HEK293 (cell line): ENCODE results near the gene ARHGAP30.
"Not testable (repeated sequence)": the region's sequence is repeated elsewhere in the genome, so short reads cannot be mapped to it uniquely, and the experiment has no call there.

ENCODE experiments used
- CTCF ChIA-PET: fragments of 350-600 bp; formaldehyde crosslinking; extraction: SDS; loops from one replicate; lab custom pipeline; 2021; ENCODE audit warnings: antibody characterized with exemption; lab: Yijun Ruan, JAX
- POLR2A ChIA-PET: fragments of 300-600 bp; formaldehyde crosslinking; extraction: SDS; loops from one replicate; lab custom pipeline; 2020; ENCODE audit warnings: antibody characterized with exemption, inconsistent platforms; lab: Yijun Ruan, JAX
- H3K27ac ChIP-seq: fragments of 200-500 bp; sonication (Bioruptor generic); 2 replicates; pipeline ENCODE4 v1.5.1; 2014; ENCODE audit warnings: low read depth, low read length, control low read depth, inconsistent platforms; ENCODE audit errors: extremely low read depth
- H3K36me3 ChIP-seq, 2 experiments: fragments of 200-500 bp in 1 of 2; sonication (Bioruptor generic) in 1 of 2; 1 replicate in 1 of 2; 2 replicates in 1 of 2; pipeline ENCODE4 v1.5.1; 2014 to 2017; ENCODE audit warnings: inconsistent platforms in 2 of 2, low read length in 2 of 2; ENCODE audit not compliant: control insufficient read depth in 2 of 2, insufficient read depth in 1 of 2
- H3K4me1 ChIP-seq: fragments of 200-500 bp; sonication (Bioruptor generic); 2 replicates; pipeline ENCODE4 v1.5.1; 2014; ENCODE audit warnings: mild to moderate bottlenecking, low read length, inconsistent platforms; ENCODE audit not compliant: control insufficient read depth, insufficient read depth
- H3K4me3 ChIP-seq: 2 replicates; pipeline ENCODE4 v1.5.1; 2011; ENCODE audit warnings: low read depth, mild to moderate bottlenecking, control low read depth, low read length, moderate library complexity
- H3K9me3 ChIP-seq: fragments of 200-500 bp; sonication (Bioruptor generic); 2 replicates; pipeline ENCODE4 v1.5.1; 2014; ENCODE audit warnings: low read depth, low read length, inconsistent platforms; ENCODE audit not compliant: control insufficient read depth, insufficient read depth
- ZBTB21 ChIP-seq: fragments of 450-650 bp; formaldehyde crosslinking; IDR thresholded peaks from 2 replicates; pipeline ENCODE4 v1.5.1; 2017; ENCODE audit warnings: missing biosample characterization, missing genetic modification characterization
- ZBTB8A ChIP-seq: fragments of 450-650 bp; formaldehyde crosslinking; IDR thresholded peaks from 2 replicates; pipeline ENCODE4 v1.5.1; 2016; ENCODE audit warnings: missing biosample characterization, missing genetic modification characterization
- ZFP37 ChIP-seq: fragments of 450-650 bp; formaldehyde crosslinking; IDR thresholded peaks from 2 replicates; pipeline ENCODE4 v1.5.1; 2016; ENCODE audit warnings: missing biosample characterization, missing genetic modification characterization
- ZNF140 ChIP-seq: fragments of 450-650 bp; formaldehyde crosslinking; IDR thresholded peaks from 2 replicates; pipeline ENCODE4 v1.5.1; 2016; ENCODE audit warnings: missing biosample characterization, missing genetic modification characterization
- ZNF202 ChIP-seq: fragments of 450-650 bp; formaldehyde crosslinking; IDR thresholded peaks from 2 replicates; pipeline ENCODE4 v1.5.1; 2016; ENCODE audit warnings: missing biosample characterization, missing genetic modification characterization, borderline replicate concordance
- ZNF292 ChIP-seq: fragments of 450-650 bp; formaldehyde crosslinking; IDR thresholded peaks from 2 replicates; pipeline ENCODE4 v1.5.1; 2016; ENCODE audit warnings: low read depth, missing biosample characterization, missing genetic modification characterization, borderline replicate concordance
- ZNF354C ChIP-seq: fragments of 450-650 bp; formaldehyde crosslinking; IDR thresholded peaks from 2 replicates; pipeline ENCODE4 v1.5.1; 2016; ENCODE audit warnings: missing biosample characterization, missing genetic modification characterization, low read depth, borderline replicate concordance
- ZNF394 ChIP-seq: fragments of 450-650 bp; formaldehyde crosslinking; IDR thresholded peaks from 2 replicates; pipeline ENCODE4 v1.5.1; 2016; ENCODE audit warnings: missing biosample characterization, missing genetic modification characterization, mild to moderate bottlenecking, moderate library complexity, borderline replicate concordance
- ZNF426 ChIP-seq: fragments of 450-650 bp; formaldehyde crosslinking; IDR thresholded peaks from 2 replicates; pipeline ENCODE4 v1.5.1; 2017; ENCODE audit warnings: missing biosample characterization, missing genetic modification characterization, mild to moderate bottlenecking, inconsistent platforms, moderate library complexity
- ZNF433 ChIP-seq: fragments of 450-650 bp; formaldehyde crosslinking; IDR thresholded peaks from 2 replicates; pipeline ENCODE4 v1.5.1; 2016; ENCODE audit warnings: missing biosample characterization, missing genetic modification characterization, low read depth
- ZNF555 ChIP-seq: fragments of 450-650 bp; formaldehyde crosslinking; conservative IDR thresholded peaks from 2 replicates; pipeline ENCODE4 v1.5.1; 2017; ENCODE audit warnings: missing biosample characterization, mild to moderate bottlenecking, missing genetic modification characterization, inconsistent platforms
- ZNF558 ChIP-seq: fragments of 450-650 bp; formaldehyde crosslinking; IDR thresholded peaks from 2 replicates; pipeline ENCODE4 v1.5.1; 2016; ENCODE audit warnings: missing biosample characterization, missing genetic modification characterization
- ZNF560 ChIP-seq: fragments of 450-650 bp; formaldehyde crosslinking; IDR thresholded peaks from 2 replicates; pipeline ENCODE4 v1.5.1; 2017; ENCODE audit warnings: missing biosample characterization, missing genetic modification characterization, borderline replicate concordance
- ZNF623 ChIP-seq: fragments of 450-650 bp; formaldehyde crosslinking; IDR thresholded peaks from 2 replicates; pipeline ENCODE4 v1.5.1; 2016; ENCODE audit warnings: missing biosample characterization, missing genetic modification characterization
- ZNF629 ChIP-seq: fragments of 450-650 bp; formaldehyde crosslinking; IDR thresholded peaks from 2 replicates; pipeline ENCODE4 v1.5.1; 2017; ENCODE audit warnings: missing biosample characterization, missing genetic modification characterization
- ZNF654 ChIP-seq: fragments of 450-650 bp; formaldehyde crosslinking; IDR thresholded peaks from 2 replicates; pipeline ENCODE4 v1.5.1; 2016; ENCODE audit warnings: low read depth, missing biosample characterization, missing genetic modification characterization
- ZNF664 ChIP-seq: fragments of 450-650 bp; formaldehyde crosslinking; IDR thresholded peaks from 2 replicates; pipeline ENCODE4 v1.5.1; 2016; ENCODE audit warnings: missing biosample characterization, missing genetic modification characterization
- ZNF791 ChIP-seq: fragments of 450-650 bp; formaldehyde crosslinking; IDR thresholded peaks from 2 replicates; pipeline ENCODE4 v1.5.1; 2016; ENCODE audit warnings: missing biosample characterization, missing genetic modification characterization
- TF ChIP-seq, protein P1 (sequence below): fragments of 450-650 bp; formaldehyde crosslinking; conservative IDR thresholded peaks from 2 replicates; pipeline ENCODE4 v1.5.1; 2016; ENCODE audit warnings: low read depth, missing biosample characterization, missing genetic modification characterization
- TF ChIP-seq, protein P2 (sequence below): fragments of 450-650 bp; formaldehyde crosslinking; IDR thresholded peaks from 2 replicates; pipeline ENCODE4 v1.5.1; 2016; ENCODE audit warnings: missing biosample characterization, missing genetic modification characterization
- TF ChIP-seq, protein P3 (sequence below): fragments of 450-650 bp; formaldehyde crosslinking; conservative IDR thresholded peaks from 2 replicates; pipeline ENCODE4 v1.5.1; 2016; ENCODE audit warnings: low read depth, missing biosample characterization, missing genetic modification characterization

The ARHGAP30 gene

GRCh38 chr1:161065681-161066080, 4.0 kb downstream of the ARHGAP30 start:
- H3K27ac ChIP-seq, H3K4me1 ChIP-seq, H3K36me3 ChIP-seq, POLR2A ChIA-PET, H3K9me3 ChIP-seq, H3K4me3 ChIP-seq: not testable (repeated sequence)
- CTCF ChIA-PET: interaction anchor here (1.0 kb wide), 1 partner anchor 68 kb away, joined by 5 read pairs; no protein-coding TSS in a partner anchor
- TF ChIP-seq ZNF629 (tag by site-specific recombination) (0 out of 2 replicates have a peak, but pooled peaks have one; percentile 30), ZNF292 (tag by site-specific recombination) (peak; percentile 34; the same call in 1 of the 2 replicates), ZNF555 (peak; percentile 74), ZBTB21 (tag by site-specific recombination) (peak; percentile 51; the same call in 1 of the 2 replicates), ZBTB8A (tag by site-specific recombination) (peak; percentile 50; the same call in 1 of the 2 replicates), ZNF202 (tag by site-specific recombination) (0 out of 2 replicates have a peak, but pooled peaks have one; percentile 14), ZNF558 (tag by site-specific recombination) (peak; percentile 62), ZFP37 (0 out of 2 replicates have a peak, but pooled peaks have one; percentile 61), ZNF560 (tag by site-specific recombination) (peak; percentile 50; the same call in 1 of the 2 replicates), ZNF354C (peak; percentile 51; the same call in 1 of the 2 replicates), ZNF791 (tag by site-specific recombination) (peak; percentile 58; the same call in 1 of the 2 replicates), ZNF433 (peak; percentile 8; the same call in 1 of the 2 replicates), ZNF664 (tag by site-specific recombination) (peak; percentile 80), ZNF140 (tag by site-specific recombination) (peak; percentile 67; the same call in 1 of the 2 replicates), ZNF623 (tag by site-specific recombination) (peak; percentile 77), ZNF654 (peak; percentile 28; the same call in 1 of the 2 replicates), ZNF394 (tag by site-specific recombination) (peak; percentile 93), ZNF426 (tag by site-specific recombination) (peak; percentile 80)
- TF ChIP-seq, protein P1, sequence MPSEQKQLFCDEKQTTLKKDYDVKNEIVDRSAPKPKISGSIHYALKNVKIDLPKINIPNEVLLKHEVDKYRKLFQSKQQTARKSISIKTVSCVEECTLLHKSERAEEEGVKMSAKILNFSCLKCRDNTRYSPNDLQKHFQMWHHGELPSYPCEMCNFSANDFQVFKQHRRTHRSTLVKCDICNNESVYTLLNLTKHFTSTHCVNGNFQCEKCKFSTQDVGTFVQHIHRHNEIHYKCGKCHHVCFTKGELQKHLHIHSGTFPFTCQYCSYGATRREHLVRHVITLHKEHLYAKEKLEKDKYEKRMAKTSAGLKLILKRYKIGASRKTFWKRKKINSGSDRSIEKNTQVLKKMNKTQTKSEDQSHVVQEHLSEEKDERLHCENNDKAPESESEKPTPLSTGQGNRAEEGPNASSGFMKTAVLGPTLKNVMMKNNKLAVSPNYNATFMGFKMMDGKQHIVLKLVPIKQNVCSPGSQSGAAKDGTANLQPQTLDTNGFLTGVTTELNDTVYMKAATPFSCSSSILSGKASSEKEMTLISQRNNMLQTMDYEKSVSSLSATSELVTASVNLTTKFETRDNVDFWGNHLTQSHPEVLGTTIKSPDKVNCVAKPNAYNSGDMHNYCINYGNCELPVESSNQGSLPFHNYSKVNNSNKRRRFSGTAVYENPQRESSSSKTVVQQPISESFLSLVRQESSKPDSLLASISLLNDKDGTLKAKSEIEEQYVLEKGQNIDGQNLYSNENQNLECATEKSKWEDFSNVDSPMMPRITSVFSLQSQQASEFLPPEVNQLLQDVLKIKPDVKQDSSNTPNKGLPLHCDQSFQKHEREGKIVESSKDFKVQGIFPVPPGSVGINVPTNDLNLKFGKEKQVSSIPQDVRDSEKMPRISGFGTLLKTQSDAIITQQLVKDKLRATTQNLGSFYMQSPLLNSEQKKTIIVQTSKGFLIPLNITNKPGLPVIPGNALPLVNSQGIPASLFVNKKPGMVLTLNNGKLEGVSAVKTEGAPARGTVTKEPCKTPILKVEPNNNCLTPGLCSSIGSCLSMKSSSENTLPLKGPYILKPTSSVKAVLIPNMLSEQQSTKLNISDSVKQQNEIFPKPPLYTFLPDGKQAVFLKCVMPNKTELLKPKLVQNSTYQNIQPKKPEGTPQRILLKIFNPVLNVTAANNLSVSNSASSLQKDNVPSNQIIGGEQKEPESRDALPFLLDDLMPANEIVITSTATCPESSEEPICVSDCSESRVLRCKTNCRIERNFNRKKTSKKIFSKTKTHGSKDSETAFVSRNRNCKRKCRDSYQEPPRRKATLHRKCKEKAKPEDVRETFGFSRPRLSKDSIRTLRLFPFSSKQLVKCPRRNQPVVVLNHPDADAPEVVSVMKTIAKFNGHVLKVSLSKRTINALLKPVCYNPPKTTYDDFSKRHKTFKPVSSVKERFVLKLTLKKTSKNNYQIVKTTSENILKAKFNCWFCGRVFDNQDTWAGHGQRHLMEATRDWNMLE (tag by site-specific recombination): peak; percentile 83
- TF ChIP-seq, protein P2, sequence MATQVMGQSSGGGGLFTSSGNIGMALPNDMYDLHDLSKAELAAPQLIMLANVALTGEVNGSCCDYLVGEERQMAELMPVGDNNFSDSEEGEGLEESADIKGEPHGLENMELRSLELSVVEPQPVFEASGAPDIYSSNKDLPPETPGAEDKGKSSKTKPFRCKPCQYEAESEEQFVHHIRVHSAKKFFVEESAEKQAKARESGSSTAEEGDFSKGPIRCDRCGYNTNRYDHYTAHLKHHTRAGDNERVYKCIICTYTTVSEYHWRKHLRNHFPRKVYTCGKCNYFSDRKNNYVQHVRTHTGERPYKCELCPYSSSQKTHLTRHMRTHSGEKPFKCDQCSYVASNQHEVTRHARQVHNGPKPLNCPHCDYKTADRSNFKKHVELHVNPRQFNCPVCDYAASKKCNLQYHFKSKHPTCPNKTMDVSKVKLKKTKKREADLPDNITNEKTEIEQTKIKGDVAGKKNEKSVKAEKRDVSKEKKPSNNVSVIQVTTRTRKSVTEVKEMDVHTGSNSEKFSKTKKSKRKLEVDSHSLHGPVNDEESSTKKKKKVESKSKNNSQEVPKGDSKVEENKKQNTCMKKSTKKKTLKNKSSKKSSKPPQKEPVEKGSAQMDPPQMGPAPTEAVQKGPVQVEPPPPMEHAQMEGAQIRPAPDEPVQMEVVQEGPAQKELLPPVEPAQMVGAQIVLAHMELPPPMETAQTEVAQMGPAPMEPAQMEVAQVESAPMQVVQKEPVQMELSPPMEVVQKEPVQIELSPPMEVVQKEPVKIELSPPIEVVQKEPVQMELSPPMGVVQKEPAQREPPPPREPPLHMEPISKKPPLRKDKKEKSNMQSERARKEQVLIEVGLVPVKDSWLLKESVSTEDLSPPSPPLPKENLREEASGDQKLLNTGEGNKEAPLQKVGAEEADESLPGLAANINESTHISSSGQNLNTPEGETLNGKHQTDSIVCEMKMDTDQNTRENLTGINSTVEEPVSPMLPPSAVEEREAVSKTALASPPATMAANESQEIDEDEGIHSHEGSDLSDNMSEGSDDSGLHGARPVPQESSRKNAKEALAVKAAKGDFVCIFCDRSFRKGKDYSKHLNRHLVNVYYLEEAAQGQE: peak; percentile 51
- TF ChIP-seq, protein P3, sequence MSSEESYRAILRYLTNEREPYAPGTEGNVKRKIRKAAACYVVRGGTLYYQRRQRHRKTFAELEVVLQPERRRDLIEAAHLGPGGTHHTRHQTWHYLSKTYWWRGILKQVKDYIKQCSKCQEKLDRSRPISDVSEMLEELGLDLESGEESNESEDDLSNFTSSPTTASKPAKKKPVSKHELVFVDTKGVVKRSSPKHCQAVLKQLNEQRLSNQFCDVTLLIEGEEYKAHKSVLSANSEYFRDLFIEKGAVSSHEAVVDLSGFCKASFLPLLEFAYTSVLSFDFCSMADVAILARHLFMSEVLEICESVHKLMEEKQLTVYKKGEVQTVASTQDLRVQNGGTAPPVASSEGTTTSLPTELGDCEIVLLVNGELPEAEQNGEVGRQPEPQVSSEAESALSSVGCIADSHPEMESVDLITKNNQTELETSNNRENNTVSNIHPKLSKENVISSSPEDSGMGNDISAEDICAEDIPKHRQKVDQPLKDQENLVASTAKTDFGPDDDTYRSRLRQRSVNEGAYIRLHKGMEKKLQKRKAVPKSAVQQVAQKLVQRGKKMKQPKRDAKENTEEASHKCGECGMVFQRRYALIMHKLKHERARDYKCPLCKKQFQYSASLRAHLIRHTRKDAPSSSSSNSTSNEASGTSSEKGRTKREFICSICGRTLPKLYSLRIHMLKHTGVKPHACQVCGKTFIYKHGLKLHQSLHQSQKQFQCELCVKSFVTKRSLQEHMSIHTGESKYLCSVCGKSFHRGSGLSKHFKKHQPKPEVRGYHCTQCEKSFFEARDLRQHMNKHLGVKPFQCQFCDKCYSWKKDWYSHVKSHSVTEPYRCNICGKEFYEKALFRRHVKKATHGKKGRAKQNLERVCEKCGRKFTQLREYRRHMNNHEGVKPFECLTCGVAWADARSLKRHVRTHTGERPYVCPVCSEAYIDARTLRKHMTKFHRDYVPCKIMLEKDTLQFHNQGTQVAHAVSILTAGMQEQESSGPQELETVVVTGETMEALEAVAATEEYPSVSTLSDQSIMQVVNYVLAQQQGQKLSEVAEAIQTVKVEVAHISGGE: peak; percentile 69

- H3K4me1 ChIP-seq, POLR2A ChIA-PET, H3K9me3 ChIP-seq, H3K4me3 ChIP-seq, H3K36me3 ChIP-seq, CTCF ChIA-PET, H3K27ac ChIP-seq: not testable (repeated sequence)
Observed at GRCh38 chr1:161063936-161064335, 5.8 kb downstream of the ARHGAP30 start.
